ENCODE measurements around the gene CAV2.

- TF ChIP-seq CTCF (conservative IDR thresholded peaks at IDR 0.05; ENCODE audit: low read depth, low read length) (no peak), EZH2 (IDR thresholded peaks at IDR 0.05; ENCODE audit: low read length, unreplicated experiment) (no peak)
Observed at GRCh38 chr7:116545411-116545993, 46.0 kb downstream of the CAV2 start.

Data from PC-3 (cell line).